ENCODE results near the gene PPIP5K2.

- TF ChIP-seq CTCF (IDR thresholded peaks at IDR 0.05) (no peak), EZH2 (IDR thresholded peaks at IDR 0.05) (no peak)
Measured at GRCh38 chr5:103207011-103207410, 86.9 kb downstream of the PPIP5K2 start.

Measured in neural progenitor cell (in vitro differentiated cells).